ENCODE results near the gene TMEM33. TPM values are rescaled to one million over a fixed set of nuclear protein-coding genes. Genes with fewer than 3 reads are reported as not detected.

The TMEM33 gene
- total and polyA plus RNA-seq, 4 donors, result 12.4 to 63.5 (median 45.0) TPM

GRCh38 chr4:41921476-41921875 is 13.8 kb upstream of the TMEM33 start:
- H3K9me3 ChIP-seq (ENCODE audit: control insufficient read depth in 4 of 4, insufficient read depth in 3 of 4, low read length in 3 of 4), result peaks cover 0 to 5% (median 0%) of the 10 kb centered on the region in 4 donors
- TF ChIP-seq, protein P1, sequence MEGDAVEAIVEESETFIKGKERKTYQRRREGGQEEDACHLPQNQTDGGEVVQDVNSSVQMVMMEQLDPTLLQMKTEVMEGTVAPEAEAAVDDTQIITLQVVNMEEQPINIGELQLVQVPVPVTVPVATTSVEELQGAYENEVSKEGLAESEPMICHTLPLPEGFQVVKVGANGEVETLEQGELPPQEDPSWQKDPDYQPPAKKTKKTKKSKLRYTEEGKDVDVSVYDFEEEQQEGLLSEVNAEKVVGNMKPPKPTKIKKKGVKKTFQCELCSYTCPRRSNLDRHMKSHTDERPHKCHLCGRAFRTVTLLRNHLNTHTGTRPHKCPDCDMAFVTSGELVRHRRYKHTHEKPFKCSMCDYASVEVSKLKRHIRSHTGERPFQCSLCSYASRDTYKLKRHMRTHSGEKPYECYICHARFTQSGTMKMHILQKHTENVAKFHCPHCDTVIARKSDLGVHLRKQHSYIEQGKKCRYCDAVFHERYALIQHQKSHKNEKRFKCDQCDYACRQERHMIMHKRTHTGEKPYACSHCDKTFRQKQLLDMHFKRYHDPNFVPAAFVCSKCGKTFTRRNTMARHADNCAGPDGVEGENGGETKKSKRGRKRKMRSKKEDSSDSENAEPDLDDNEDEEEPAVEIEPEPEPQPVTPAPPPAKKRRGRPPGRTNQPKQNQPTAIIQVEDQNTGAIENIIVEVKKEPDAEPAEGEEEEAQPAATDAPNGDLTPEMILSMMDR (IDR thresholded peaks at IDR 0.05; ENCODE audit: control extremely low read depth, extremely low read depth), result no peak
- no peak overlapping the region for H3K9ac ChIP-seq (ENCODE audit: insufficient read depth in 1 of 2, low read length in 2 of 2)
- no peaks in the 10 kb centered on the region for H3K27me3 ChIP-seq (ENCODE audit: control insufficient read depth in 3 of 3, insufficient read depth in 3 of 3, low read length in 2 of 3)
- no peak overlapping the region for H3K4me3 ChIP-seq
- no peak overlapping the region for H3K27ac ChIP-seq (ENCODE audit: low read depth in 1 of 2, low read length in 1 of 2)
- DNase-seq (no peak), ATAC-seq (ENCODE audit: insufficient read depth, low FRiP score) (no peak)
- H3K4me1 ChIP-seq (ENCODE audit: control insufficient read depth in 5 of 5, insufficient read depth in 5 of 5, low read length in 5 of 5), result no peaks in the 10 kb centered on the region
- H3K36me3 ChIP-seq (ENCODE audit: control insufficient read depth in 4 of 4, insufficient read depth in 4 of 4, low read length in 4 of 4), result no peaks in the 10 kb centered on the region
- 82 to 92% methylated on average over 4 of the region's 4 CpGs for WGBS, 2 donors

GRCh38 chr4:41927796-41928499 is 7.3 kb upstream of the TMEM33 start:
- H3K27me3 ChIP-seq (ENCODE audit: control insufficient read depth in 3 of 3, insufficient read depth in 3 of 3, low read length in 2 of 3), result peaks cover 0 to 5% (median 2%) of the 10 kb centered on the region in 3 donors

DNA sequence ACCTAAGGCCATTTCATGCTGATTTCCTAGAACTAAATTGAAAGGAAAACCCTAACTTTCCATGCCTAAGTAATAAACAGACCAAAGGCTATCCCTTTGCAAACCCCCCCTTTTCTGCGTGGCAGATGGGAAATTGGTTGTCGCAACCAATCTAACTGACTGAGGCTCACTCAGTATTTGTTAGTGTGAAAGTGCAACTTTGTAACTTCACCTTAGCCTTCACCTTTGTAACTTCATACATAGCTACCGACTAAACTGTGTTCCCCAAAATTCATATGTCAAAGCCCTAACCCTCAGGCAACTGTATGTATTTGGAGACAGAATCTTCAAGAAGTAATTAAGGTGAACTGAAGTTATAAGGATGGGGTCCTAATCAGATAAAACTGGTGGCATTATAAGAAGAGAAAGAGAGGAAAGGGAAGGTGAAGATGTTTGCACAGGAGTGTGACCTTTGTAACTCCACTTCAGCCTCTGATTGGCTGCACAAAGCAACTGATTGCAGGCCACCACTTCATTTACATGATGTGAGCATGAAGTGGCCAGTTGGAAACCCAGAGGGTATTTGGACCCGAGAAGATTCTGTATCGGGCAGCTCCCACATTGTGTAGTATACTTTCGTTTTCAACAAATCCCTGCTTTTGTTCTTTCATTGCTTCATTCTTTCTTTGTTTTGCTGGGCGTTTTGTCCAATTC is 4.9 kb upstream of the TMEM33 start:
- Histone ChIP-seq H3K27ac (ENCODE audit: low read depth in 1 of 2, low read length in 1 of 2) (no peak overlapping the region), H3K9ac (ENCODE audit: insufficient read depth in 1 of 2, low read length in 2 of 2) (no peak overlapping the region), H3K4me1 (ENCODE audit: control insufficient read depth in 5 of 5, insufficient read depth in 5 of 5, low read length in 5 of 5) (peaks cover 0 to 4% (median 0%) of the 10 kb centered on the region in 5 donors), H3K36me3 (ENCODE audit: control insufficient read depth in 4 of 4, insufficient read depth in 4 of 4, low read length in 4 of 4) (no peaks in the 10 kb centered on the region), H3K4me3 (no peak overlapping the region), H3K9me3 (ENCODE audit: control insufficient read depth in 4 of 4, insufficient read depth in 3 of 4, low read length in 3 of 4) (no peaks in the 10 kb centered on the region), H3K27me3 (ENCODE audit: control insufficient read depth in 3 of 3, insufficient read depth in 3 of 3, low read length in 2 of 3) (peaks cover 0 to 5% (median 2%) of the 10 kb centered on the region in 3 donors)
- 85 to 91% methylated on average over 7 of the region's 7 CpGs for WGBS, 2 donors
- DNase-seq, result no peak
- no peak for ATAC-seq (ENCODE audit: insufficient read depth, low FRiP score)
- TF ChIP-seq, protein P1 (IDR thresholded peaks at IDR 0.05; ENCODE audit: control extremely low read depth, extremely low read depth), result no peak

More at GRCh38 chr4:41927796-41928499, 7.3 kb upstream of the TMEM33 start:
- Histone ChIP-seq H3K4me1 (ENCODE audit: control insufficient read depth in 5 of 5, insufficient read depth in 5 of 5, low read length in 5 of 5) (peaks cover 0 to 3% (median 0%) of the 10 kb centered on the region in 5 donors), H3K9ac (ENCODE audit: insufficient read depth in 1 of 2, low read length in 2 of 2) (no peak overlapping the region), H3K9me3 (ENCODE audit: control insufficient read depth in 4 of 4, insufficient read depth in 3 of 4, low read length in 3 of 4) (no peaks in the 10 kb centered on the region), H3K36me3 (ENCODE audit: control insufficient read depth in 4 of 4, insufficient read depth in 4 of 4, low read length in 4 of 4) (no peaks in the 10 kb centered on the region), H3K4me3 (no peak overlapping the region), H3K27ac (ENCODE audit: low read depth in 1 of 2, low read length in 1 of 2) (no peak overlapping the region)
- 71 to 88% methylated on average over 4 of the region's 4 CpGs for WGBS, 2 donors
- DNase-seq, result peak in 1 of 3 donors; percentile 4
- ATAC-seq (ENCODE audit: insufficient read depth, low FRiP score), result no peak
- TF ChIP-seq, protein P1 (IDR thresholded peaks at IDR 0.05; ENCODE audit: control extremely low read depth, extremely low read depth), result no peak
